Esophagus muscularis mucosa (tissue), 4 donors: ENCODE data around the gene TMPRSS11A. TPM values are rescaled to one million over a fixed set of nuclear protein-coding genes. Genes with fewer than 3 reads are reported as not detected.

Experiments
- DNase-seq: peaks from one replicate; pipeline ENCODE4 v3.0.0-alpha.2; 2017; ENCODE audit errors: extremely low spot score
- H3K27ac ChIP-seq, 4 donors: fragments of 200-600 bp; sonication (generic); replicated peaks in 1 of 4; 1 replicate in 3 of 4; 2 replicates in 1 of 4; pipeline ENCODE4 v1.5.1; 2016 to 2019; ENCODE audit warnings: mild to moderate bottlenecking in 1 of 4
- H3K27me3 ChIP-seq, 4 donors: fragments of 200-600 bp; sonication (generic); one replicate each; pipeline versions ENCODE4 v1.5.1 to v1.6.0; 2016 to 2019
- H3K36me3 ChIP-seq, 4 donors: fragments of 200-600 bp; sonication (generic); one replicate each; pipeline ENCODE4 v1.5.1; 2016 to 2019
- H3K4me1 ChIP-seq, 4 donors: fragments of 200-600 bp; sonication (generic); one replicate each; pipeline ENCODE4 v1.5.1; 2016 to 2019
- H3K4me3 ChIP-seq, 4 donors: fragments of 200-600 bp; sonication (generic); 1 replicate in 2 of 4; 2 replicates in 2 of 4; pipeline ENCODE4 v1.5.1; 2016 to 2019; ENCODE audit warnings: mild to moderate bottlenecking in 4 of 4, moderate library complexity in 1 of 4
- H3K9me3 ChIP-seq, 4 donors: fragments of 200-600 bp; sonication (generic); 1 replicate in 3 of 4; 2 replicates in 1 of 4; pipeline ENCODE4 v1.5.1; 2016 to 2019
- CTCF ChIP-seq, 3 experiments: fragments of 200-600 bp in 2 of 3; fragments of 450-650 bp in 1 of 3; sonication (generic) in 2 of 3; IDR thresholded peaks; one replicate each; pipeline ENCODE4 v1.5.1; 2017 to 2019; ENCODE audit warnings: antibody characterized with exemption in 3 of 3, mild to moderate bottlenecking in 2 of 3, moderate library complexity in 1 of 3
- EP300 ChIP-seq: sonication (generic); formaldehyde crosslinking; IDR thresholded peaks from one replicate; pipeline ENCODE4 v1.6.1; 2017; ENCODE audit warnings: antibody characterized with exemption
- POLR2A ChIP-seq: fragments of 450-650 bp; IDR thresholded peaks from one replicate; pipeline ENCODE4 v1.6.1; 2017; ENCODE audit warnings: antibody characterized with exemption, moderate library complexity, mild to moderate bottlenecking, low read depth
- POLR2AphosphoS5 ChIP-seq, 2 donors: sonication (generic); formaldehyde crosslinking; IDR thresholded peaks; one replicate each; pipeline ENCODE4 v1.6.1; 2017; ENCODE audit warnings: antibody characterized with exemption in 2 of 2
- WGBS: methylation state at CpG from one replicate; pipeline ENCODE4 v1.1.5; 2018; 5-methylcytosine and 5-hydroxymethylcytosine counted together
- intact Hi-C: fragments of 100-400 bp; cut with DNase I; formaldehyde crosslinking; loops from one replicate; pipeline ENCODE4 v1.15.1; 2023
- small RNA-seq, 3 donors: library from RNA; depleted of rRNA; stranded (forward); fragments of <200 nt; gene quantifications; one replicate each; pipeline ENCODE3, GENCODE V24; 2016
- total RNA-seq, 4 donors: library from RNA; depleted of rRNA; stranded (reverse); fragments of >200 nt; gene quantifications; one replicate each; pipeline versions ENCODE4 v1.1.0 to v1.2.1, GENCODE V29; 2016

TMPRSS11A gene
- total RNA-seq, 4 donors from 2014 or later: 0.17 to 0.42 TPM; not detected in 2

DNA sequence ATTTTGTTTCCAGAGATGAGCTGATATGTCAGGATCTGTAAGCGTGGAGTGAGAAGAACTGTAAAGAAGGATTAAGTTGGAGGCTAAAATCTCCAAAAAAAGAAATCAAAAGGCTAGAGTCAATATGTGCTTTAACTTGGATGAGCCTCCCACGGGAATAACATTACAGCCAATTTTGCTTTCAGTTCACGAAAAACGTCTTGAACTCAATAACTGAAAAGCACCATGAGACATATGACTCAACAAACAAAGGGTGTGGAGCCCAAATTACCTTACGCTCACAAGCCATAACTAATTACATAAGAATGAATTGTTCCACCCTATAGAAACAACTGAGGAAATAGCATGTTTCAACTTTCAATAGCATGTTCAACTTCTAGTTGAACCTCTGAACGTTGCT, 101.8 kb downstream of the TMPRSS11A start:
- DNase-seq: no peak
- TF ChIP-seq CTCF (IDR thresholded peaks at IDR 0.05) (no peak), POLR2A (no peak), EP300 (no peak), POLR2AphosphoS5 (IDR thresholded peaks at IDR 0.05) (no peak)
- Histone ChIP-seq H3K27ac (no peak overlapping the region), H3K4me1 (no peaks in the 10 kb centered on the region), H3K36me3 (no peaks in the 10 kb centered on the region), H3K27me3 (no peaks in the 10 kb centered on the region), H3K9me3 (no peaks in the 10 kb centered on the region), H3K4me3 (no peak overlapping the region)
- 70% methylated on average over 6 of the region's 6 CpGs for WGBS
- intact Hi-C loops: no loop called here

Small RNA genes lying within 50 kb of the gene (small RNA-seq; reads per million reads assigned to genes)
- gene RNU6-95P: 0 reads per million in 3 donors

Other genes with a start within 250 kb of the TMPRSS11A start
- gene GNRHR, start 209.1 kb downstream of the TMPRSS11A start, total RNA-seq: under 1 TPM in 1 of 4 donors, not detected in 3; 0.11 TPM
- gene TMPRSS11D, start 79.5 kb downstream of the TMPRSS11A start, total RNA-seq: not detected
- gene TMPRSS11F, start 166.4 kb upstream of the TMPRSS11A start, total RNA-seq: not detected